ENCODE results near the gene MR1. TPM values are rescaled to one million over a fixed set of nuclear protein-coding genes. Genes with fewer than 3 reads are reported as not detected.
A peak's percentile ranks its signal among the peaks of the same experiment; 100 is the strongest.
"Not testable (repeated sequence)": the region's sequence is repeated elsewhere in the genome, so short reads cannot be mapped to it uniquely, and the experiment has no call there.

Gene MR1
- polyA plus RNA-seq, 1 donor from 2014 or later, result 28.3 TPM

DNA sequence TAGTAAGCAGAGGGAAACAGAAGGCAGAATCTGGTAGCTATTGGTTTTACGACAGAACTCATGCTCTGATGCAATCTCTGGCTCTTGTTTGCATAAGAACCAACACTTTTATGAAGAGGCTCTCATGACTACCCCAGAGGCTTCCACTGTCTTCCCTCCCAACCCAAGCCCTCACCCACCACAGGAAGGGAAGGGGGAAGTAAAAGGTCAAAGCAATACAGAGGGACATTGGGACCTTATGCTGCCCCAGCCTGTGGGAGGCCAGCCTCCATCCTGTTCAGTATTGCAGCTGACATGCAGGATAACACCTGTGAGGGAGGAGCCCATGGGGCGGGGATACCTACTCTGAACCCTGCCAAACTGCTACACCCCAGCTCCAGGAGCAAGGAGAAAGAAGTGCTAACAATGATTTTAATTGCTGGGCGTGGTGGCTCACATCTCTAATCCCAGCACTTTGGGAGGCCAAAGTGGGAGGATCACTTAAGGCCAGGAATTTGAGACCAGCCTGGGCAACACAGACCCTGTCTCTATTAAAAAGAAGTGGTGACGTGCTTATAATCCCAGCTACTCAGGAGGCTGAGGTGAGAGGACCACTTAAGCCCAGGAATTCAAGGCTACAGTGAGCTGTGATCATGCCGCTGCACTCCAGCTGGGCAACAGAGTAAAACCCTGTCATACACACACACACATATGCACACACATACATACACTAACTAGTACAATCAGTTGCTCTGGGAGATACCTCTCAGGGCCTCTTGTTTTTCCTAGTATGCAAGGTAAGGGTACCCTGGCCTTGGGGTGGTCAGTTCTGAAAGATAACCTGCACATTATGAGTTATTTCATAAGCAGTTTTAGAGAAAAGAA is 9.5 kb downstream of the MR1 start:
- H3K4me3 Mint-ChIP-seq, result no peak overlapping the region
- peaks cover 12 to 24% (median 21%) of the 10 kb centered on the region in 3 donors for H3K4me1 Mint-ChIP-seq
- peaks cover 19% of the 10 kb centered on the region for H3K36me3 Mint-ChIP-seq
- no peaks in the 10 kb centered on the region for H3K9me3 Mint-ChIP-seq
- peak overlapping the region in 1 of 3 donors; percentile 93 for H3K27ac Mint-ChIP-seq
- no peaks in the 10 kb centered on the region for H3K27me3 Mint-ChIP-seq

DNA sequence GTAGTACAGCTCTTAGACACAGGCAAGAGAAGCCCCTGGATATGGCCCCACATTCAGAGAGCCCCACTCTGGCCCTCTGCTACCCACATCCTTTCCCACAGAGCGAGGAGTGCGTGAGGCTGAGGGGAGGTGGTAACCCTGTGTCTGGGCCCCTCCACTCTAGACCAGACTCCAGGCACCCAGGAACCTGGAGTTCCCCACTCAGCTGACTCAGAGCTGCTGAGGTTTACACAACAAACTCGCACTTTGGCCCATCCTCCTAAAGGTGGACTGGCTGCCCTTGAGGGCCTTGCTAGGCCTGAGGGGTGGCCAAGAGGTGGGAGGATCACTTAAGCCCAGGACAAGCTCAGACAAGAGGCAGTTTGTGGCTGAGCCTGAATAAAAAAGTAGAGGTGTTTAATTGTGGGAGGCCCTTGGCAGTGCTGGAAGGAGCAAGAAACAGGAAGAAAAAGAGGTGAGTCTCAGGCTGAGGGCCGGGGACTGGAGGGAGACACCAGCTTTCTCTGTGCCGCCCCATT is 10.7 kb downstream of the MR1 start:
- Mint-ChIP-seq H3K27ac (no peak overlapping the region), H3K4me1 (peaks cover 5 to 18% (median 18%) of the 10 kb centered on the region in 3 donors), H3K4me3 (no peak overlapping the region)

DNA sequence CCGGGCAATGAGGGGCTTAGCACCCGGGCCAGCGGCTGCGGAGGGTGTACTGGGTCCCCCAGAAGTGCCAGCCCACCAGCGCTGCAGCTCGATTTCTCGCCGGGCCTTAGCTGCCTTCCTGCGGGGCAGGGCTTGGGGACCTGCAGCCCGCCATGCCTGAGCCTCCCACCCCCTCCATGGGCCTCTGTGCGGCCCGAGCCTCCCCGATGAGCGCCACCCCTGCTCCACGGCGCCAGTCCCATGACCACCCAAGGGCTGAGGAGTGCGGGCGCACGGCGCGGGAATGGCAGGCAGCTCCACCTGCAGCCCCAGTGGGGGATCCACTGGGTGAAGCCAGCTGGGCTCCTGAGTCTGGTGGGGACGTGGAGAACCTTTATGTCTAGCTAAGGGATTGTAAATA is 12.2 kb downstream of the MR1 start:
- not testable (repeated sequence) for H3K9me3 Mint-ChIP-seq, H3K27me3 Mint-ChIP-seq, H3K4me3 Mint-ChIP-seq, H3K27ac Mint-ChIP-seq
- Mint-ChIP-seq H3K4me1 (peaks cover 0 to 13% (median 12%) of the 10 kb centered on the region in 3 donors), H3K36me3 (peaks cover 14% of the 10 kb centered on the region)

More for the DNA sequence above, 10.7 kb downstream of the MR1 start:
- peaks cover 14% of the 10 kb centered on the region for H3K36me3 Mint-ChIP-seq
- H3K27me3 Mint-ChIP-seq, result no peaks in the 10 kb centered on the region
- no peaks in the 10 kb centered on the region for H3K9me3 Mint-ChIP-seq

DNA sequence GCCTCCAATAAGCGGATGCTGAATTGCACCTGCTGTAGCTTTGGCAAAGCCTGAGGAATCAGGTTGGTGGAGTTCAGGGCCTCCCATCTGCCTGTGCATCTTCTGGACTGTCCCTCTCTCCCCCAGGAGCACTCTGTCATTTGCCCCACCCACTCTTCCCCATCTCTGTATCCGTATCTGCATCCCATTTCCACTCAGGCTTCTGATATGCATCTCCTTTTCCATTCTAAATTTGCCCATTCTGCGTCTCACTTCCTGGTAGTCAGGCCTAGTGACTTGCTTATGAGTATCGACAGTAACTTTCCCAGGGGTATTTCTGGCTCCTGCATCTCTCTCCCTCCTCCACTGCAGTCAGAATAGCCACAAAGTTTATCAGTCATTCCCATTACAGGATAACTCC is 15.6 kb downstream of the MR1 start:
- Mint-ChIP-seq H3K4me1 (peaks cover 0 to 4% (median 3%) of the 10 kb centered on the region in 3 donors), H3K27ac (no peak overlapping the region), H3K36me3 (peaks cover 21% of the 10 kb centered on the region)

DNA sequence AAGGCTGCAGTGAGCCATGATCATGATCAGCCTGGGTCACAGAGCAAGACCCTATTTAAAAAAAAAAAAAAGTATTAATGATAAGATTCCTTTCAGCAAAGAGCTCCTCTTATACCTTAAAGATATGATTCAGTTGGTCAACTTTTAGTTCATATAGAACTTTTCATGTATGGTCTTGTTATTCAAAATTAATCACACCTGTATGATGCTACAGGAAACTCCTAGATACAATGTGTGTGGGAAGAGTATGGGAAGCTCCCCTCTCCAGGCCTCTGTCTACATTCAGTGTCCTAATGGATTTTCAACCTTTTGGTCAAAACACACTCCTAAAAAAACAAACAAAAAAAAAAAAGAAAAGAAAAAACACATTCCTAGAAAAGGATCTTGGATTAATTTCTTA is 17.1 kb downstream of the MR1 start:
- H3K27me3 Mint-ChIP-seq, result no peaks in the 10 kb centered on the region
- peaks cover 17% of the 10 kb centered on the region for H3K36me3 Mint-ChIP-seq
- no peak overlapping the region for H3K27ac Mint-ChIP-seq
- H3K9me3 Mint-ChIP-seq, result no peaks in the 10 kb centered on the region
- H3K4me3 Mint-ChIP-seq, result no peak overlapping the region
- H3K4me1 Mint-ChIP-seq, result peaks cover 0 to 3% (median 2%) of the 10 kb centered on the region in 3 donors

More for the DNA sequence above, 15.6 kb downstream of the MR1 start:
- no peak overlapping the region for H3K4me3 Mint-ChIP-seq
- no peaks in the 10 kb centered on the region for H3K27me3 Mint-ChIP-seq
- H3K9me3 Mint-ChIP-seq, result no peaks in the 10 kb centered on the region

DNA sequence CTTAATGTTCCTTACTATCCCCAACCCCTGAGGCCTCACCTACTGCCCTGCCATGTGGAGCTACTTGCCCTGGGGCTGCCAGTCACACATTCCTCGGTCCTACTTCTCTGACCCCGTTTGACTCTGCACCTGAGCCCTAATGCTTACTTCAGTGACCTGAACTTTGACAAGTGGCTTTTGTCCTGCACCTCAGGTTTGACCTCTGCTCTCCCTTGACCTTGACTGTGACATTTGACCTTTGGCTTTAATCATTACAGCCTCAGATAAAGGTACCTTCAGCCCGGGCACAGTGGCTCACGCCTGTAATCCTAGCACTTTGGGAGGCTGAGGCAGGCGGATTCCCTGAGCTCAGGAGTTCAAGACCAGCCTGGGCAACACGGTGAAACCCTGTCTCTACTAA is 22.8 kb downstream of the MR1 start:
- no peaks in the 10 kb centered on the region for H3K27me3 Mint-ChIP-seq
- no peak overlapping the region for H3K27ac Mint-ChIP-seq
- H3K36me3 Mint-ChIP-seq, result peaks cover 25% of the 10 kb centered on the region
- peaks cover 3 to 14% (median 6%) of the 10 kb centered on the region in 3 donors for H3K9me3 Mint-ChIP-seq
- no peak overlapping the region for H3K4me3 Mint-ChIP-seq
- H3K4me1 Mint-ChIP-seq, result peaks cover 2 to 7% (median 3%) of the 10 kb centered on the region in 3 donors

DNA sequence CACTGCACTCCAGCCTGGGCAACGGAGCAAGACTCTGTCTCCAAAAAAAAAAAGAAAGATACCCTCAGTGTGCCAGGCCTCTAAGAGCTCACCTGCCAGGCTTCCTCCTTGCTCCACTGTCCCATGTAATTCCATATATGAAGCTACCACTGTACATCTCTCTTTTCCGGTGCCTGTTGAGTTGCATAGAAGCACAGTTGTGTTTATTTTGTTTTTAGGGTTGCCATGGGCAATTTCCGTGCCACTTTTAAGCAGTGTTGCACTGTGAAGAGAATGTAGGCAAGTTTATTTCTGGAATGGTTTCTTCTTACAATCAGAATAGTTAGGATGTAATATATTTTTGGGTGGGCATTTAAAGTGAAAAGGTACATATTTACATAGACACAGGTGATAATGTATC is 23.3 kb downstream of the MR1 start:
- no peak overlapping the region for H3K27ac Mint-ChIP-seq
- H3K27me3 Mint-ChIP-seq, result no peaks in the 10 kb centered on the region
- H3K9me3 Mint-ChIP-seq, result peaks cover 3 to 14% (median 6%) of the 10 kb centered on the region in 3 donors
- no peak overlapping the region for H3K4me3 Mint-ChIP-seq
- H3K36me3 Mint-ChIP-seq, result peaks cover 24% of the 10 kb centered on the region
- H3K4me1 Mint-ChIP-seq, result peaks cover 7 to 12% (median 8%) of the 10 kb centered on the region in 3 donors

DNA sequence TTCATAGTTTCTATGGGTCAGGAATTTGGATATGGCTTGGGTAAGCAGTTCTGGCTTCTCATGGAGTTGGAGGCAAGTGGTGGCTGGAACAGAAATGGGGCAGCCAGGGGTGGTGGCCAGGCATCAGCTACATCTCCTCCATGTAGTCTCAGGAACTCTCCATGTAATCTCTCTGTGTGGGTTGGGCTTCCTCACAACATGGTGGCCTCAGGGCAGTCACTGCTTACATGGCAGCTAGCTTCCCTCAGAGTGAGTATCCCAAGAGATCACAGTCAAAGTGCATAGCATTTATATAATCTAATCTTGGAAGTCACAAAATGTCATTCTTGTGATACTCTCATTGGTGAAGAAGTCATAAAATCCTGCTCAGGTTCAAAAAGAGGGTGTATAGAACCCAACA is 25.7 kb downstream of the MR1 start:
- Mint-ChIP-seq H3K27ac (peak overlapping the region in 1 of 3 donors; percentile 83), H3K4me1 (peaks cover 22 to 25% (median 24%) of the 10 kb centered on the region in 3 donors), H3K36me3 (peaks cover 19% of the 10 kb centered on the region), H3K4me3 (no peak overlapping the region), H3K27me3 (no peaks in the 10 kb centered on the region), H3K9me3 (peaks cover 3 to 14% (median 6%) of the 10 kb centered on the region in 3 donors)

DNA sequence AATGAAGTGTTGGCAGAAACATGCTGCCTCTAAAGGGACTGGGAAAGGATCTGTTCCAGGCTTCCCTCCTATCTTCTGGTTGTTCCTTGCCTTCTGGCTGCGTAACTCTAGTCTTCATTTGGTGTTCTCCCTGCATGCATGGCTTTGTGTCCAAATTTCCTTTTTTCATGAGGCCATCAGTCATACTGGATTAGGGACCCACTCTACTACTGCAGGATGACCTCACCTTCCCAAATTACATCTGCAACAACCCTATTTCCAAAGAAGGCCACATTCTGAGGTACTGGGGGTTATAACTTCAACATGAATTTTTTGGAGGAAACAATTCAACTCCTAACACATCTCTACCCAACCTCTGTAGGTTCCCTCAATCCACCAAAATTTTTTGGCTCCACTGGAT is 26.3 kb downstream of the MR1 start:
- H3K27ac Mint-ChIP-seq, result no peak overlapping the region
- H3K4me1 Mint-ChIP-seq, result peaks cover 22 to 25% (median 24%) of the 10 kb centered on the region in 3 donors
- peaks cover 3 to 14% (median 6%) of the 10 kb centered on the region in 3 donors for H3K9me3 Mint-ChIP-seq
- no peak overlapping the region for H3K4me3 Mint-ChIP-seq
- peaks cover 17% of the 10 kb centered on the region for H3K36me3 Mint-ChIP-seq
- no peaks in the 10 kb centered on the region for H3K27me3 Mint-ChIP-seq

DNA sequence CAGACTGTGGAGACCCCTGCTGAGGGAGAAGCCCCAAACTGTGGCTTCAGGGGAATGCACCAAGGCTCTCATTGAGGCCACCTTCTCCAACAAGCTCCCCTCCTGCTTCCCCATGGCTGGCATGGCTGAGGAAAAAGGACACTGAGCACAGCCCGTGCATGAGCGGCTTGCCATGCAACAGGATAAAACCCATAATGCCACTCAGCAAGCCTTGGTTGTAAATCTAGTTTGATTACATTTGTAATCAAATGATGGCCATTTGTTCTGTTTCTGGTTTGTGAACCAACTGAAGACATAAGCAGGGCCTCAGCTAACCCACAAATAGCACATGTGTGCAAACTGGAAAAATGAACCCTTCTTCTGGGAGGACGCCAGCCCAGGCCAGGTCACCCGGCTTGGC is 27.2 kb downstream of the MR1 start:
- H3K4me3 Mint-ChIP-seq, H3K27me3 Mint-ChIP-seq: not testable (repeated sequence)
- H3K4me1 Mint-ChIP-seq, result peaks cover 22 to 25% (median 24%) of the 10 kb centered on the region in 3 donors
- H3K9me3 Mint-ChIP-seq, result peaks cover 3 to 14% (median 6%) of the 10 kb centered on the region in 3 donors
- H3K36me3 Mint-ChIP-seq, result peaks cover 14% of the 10 kb centered on the region
- H3K27ac Mint-ChIP-seq, result peak overlapping the region in 1 of 3 donors; percentile 53

DNA sequence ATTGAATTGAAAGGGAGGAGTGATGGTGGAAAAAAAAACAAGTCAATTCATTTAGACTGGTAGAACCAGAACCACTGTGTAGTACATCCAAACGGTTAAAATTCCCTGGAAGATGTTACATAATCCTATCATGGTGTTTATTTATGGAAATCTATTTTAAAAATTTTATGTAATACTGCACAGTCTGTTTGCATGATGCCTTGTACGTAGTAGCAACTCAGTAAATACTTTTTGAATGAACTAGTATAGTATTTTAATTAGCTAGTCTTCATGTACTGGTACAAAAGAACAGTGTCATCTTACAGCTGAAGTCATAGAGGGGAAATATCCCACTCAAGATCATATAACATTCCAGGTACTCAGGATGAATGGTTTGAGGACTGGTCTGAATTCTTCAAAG is 27.7 kb downstream of the MR1 start:
- Mint-ChIP-seq H3K36me3 (peaks cover 14% of the 10 kb centered on the region), H3K27ac (peak overlapping the region in 2 of 3 donors; percentile 96), H3K4me3 (peak overlapping the region in 3 of 4 donors; percentile 3 to 92 (median 77)), H3K9me3 (peaks cover 3 to 14% (median 6%) of the 10 kb centered on the region in 3 donors), H3K4me1 (peaks cover 22 to 25% (median 24%) of the 10 kb centered on the region in 3 donors), H3K27me3 (no peaks in the 10 kb centered on the region)

DNA sequence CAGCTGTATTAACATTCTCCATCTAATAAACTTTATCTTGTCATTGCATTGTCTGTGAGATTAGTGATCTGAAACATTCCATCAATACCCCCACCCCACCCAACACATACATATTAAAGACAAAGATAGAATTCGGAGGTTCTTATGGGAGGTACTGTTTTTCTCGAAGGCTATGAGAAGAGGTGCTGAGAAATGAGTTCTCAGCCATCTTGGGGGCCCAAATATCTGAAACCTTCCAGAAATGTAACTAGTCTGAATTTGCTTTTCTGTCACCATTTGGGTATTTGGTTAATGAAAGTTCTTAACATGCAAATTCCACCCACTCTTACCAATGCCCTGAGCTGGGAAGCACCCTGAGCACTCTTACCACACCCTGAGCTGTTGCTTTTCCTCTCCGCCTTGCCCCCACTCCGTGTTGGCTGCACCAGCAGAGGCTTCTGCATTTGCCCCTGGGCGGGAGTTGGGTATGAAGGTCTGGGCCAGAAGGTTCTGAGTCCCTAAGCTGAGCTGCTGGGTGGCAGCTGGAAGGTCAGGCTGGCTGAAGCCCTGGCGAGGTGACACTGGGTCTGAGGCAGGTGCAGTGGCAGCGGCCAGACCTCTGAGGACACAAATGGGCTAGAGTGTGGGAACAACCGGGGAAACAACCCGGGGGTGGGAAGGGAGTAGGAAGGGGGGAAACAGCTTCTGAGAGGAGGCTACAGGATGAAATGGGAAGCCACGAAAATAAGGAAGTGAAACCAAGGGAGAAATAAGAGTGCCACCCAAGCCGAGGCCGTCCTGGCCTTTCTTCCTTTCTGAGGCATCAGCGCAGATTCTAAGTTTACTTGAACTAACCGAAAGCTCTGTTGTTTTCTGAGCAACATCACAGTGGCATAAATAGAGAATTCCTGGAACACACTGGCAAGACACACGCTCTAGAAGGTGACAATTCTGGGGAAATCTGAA is 28.4 kb downstream of the MR1 start:
- Mint-ChIP-seq H3K36me3 (peaks cover 14% of the 10 kb centered on the region), H3K27ac (peak overlapping the region; percentile 87 to 96 (median 96)), H3K27me3 (no peaks in the 10 kb centered on the region), H3K4me3 (peak overlapping the region; percentile 70 to 93 (median 84)), H3K9me3 (peaks cover 3 to 14% (median 6%) of the 10 kb centered on the region in 3 donors), H3K4me1 (peaks cover 22 to 25% (median 24%) of the 10 kb centered on the region in 3 donors)

DNA sequence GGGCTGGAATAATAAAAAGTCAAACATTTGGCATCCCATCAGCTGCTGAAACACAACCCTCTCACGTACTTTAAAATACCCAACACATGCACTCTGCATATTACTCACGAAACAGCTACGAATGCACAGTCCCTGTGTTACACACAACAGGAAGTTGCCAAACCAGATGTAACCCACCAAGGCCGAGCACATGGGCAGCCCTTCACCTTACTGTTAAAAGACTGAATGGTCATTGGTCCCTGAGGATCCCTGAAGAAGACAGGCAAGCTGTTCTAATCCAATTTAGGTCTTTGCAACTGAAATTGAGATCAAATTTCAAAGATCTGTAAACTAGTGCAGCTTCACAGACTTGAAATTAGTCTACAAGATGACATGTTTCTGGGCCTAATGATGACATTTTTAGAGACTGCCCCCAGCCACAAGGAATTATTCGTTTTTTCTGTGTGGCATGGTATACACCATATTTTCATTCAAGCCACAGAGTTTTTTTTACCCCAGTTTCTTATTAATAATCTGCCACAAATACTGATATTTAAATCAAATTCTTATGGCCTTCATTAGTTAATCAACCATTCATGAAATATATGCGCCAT is 29.1 kb downstream of the MR1 start:
- Mint-ChIP-seq H3K9me3 (peaks cover 3 to 14% (median 6%) of the 10 kb centered on the region in 3 donors), H3K4me3 (peak overlapping the region; percentile 70 to 93 (median 84)), H3K36me3 (peaks cover 14% of the 10 kb centered on the region), H3K27ac (peak overlapping the region; percentile 87 to 96 (median 96)), H3K27me3 (no peaks in the 10 kb centered on the region), H3K4me1 (peaks cover 22 to 25% (median 24%) of the 10 kb centered on the region in 3 donors)

DNA sequence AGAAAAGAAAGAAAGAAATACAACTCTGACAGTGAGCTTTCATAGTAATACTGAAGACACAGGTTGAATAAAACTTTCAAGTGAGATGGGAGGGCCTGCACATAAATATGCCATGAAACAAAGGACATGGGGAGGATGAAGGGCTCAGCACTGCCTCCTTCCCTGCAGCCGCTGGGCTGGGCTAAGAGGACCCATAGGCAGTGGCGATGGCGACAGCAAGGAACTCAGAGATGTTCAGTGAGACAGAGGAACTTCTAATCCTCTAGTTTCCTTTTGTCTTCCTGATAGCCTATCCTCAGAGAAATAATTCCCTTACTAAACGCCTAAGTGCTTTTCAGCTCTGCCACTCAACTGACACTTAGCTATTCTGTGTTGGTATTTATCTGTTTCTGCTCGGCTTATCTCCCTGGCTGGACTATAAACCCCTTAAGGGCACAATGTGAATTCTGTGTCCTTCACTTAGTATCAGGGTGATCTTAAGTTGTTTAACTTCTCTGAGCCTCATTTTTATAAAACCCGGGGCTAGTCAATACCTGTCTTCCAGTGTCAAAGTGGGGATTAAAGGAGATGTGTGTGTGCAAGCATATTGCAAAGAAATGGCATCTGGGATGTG is 30.3 kb downstream of the MR1 start:
- Mint-ChIP-seq H3K4me1 (peaks cover 22 to 25% (median 24%) of the 10 kb centered on the region in 3 donors), H3K27ac (peak overlapping the region in 2 of 3 donors; percentile 80 to 83), H3K9me3 (peaks cover 3 to 6% (median 4%) of the 10 kb centered on the region in 3 donors), H3K36me3 (peaks cover 5% of the 10 kb centered on the region), H3K4me3 (peak overlapping the region in 2 of 4 donors; percentile 29 to 54), H3K27me3 (no peaks in the 10 kb centered on the region)

Data from IgD-negative memory B cell (primary cell).